HFF-Myc (cell line): ENCODE measurements around the gene SEPTIN1.
A peak's percentile ranks its signal among the peaks of the same experiment; 100 is the strongest.

Experiments used
- DNase-seq: peaks from one replicate; pipeline ENCODE4 v3.0.0-alpha.2; 2011; ENCODE audit warnings: low read depth; ENCODE audit errors: extremely low read depth
- H3K4me3 ChIP-seq: replicated peaks from 2 replicates; pipeline ENCODE4 v1.5.1; 2011; ENCODE audit warnings: low read depth, mild to moderate bottlenecking, control low read depth, low read length
- TF ChIP-seq, protein P1 (sequence below): IDR thresholded peaks from 2 replicates; pipeline ENCODE4 v1.5.1; 2012; ENCODE audit warnings: mild to moderate bottlenecking, low read depth, low read length, control low read depth; ENCODE audit errors: missing control alignments

The SEPTIN1 gene

DNA sequence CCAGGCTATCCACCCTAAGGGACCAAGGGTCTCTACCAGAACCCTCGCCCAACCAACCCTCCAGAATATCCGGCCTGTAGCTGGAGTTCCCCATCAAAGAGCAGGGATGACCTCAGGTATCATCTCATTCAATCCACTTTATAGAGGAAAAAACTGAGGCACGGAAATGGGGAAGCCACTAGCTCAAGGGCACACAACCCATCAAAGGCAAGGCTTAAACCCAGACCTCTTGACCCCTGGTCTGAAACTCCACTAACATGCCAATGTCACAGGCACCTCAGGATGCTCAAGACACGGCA is 13.6 kb downstream of the SEPTIN1 start:
- TF ChIP-seq, protein P1, sequence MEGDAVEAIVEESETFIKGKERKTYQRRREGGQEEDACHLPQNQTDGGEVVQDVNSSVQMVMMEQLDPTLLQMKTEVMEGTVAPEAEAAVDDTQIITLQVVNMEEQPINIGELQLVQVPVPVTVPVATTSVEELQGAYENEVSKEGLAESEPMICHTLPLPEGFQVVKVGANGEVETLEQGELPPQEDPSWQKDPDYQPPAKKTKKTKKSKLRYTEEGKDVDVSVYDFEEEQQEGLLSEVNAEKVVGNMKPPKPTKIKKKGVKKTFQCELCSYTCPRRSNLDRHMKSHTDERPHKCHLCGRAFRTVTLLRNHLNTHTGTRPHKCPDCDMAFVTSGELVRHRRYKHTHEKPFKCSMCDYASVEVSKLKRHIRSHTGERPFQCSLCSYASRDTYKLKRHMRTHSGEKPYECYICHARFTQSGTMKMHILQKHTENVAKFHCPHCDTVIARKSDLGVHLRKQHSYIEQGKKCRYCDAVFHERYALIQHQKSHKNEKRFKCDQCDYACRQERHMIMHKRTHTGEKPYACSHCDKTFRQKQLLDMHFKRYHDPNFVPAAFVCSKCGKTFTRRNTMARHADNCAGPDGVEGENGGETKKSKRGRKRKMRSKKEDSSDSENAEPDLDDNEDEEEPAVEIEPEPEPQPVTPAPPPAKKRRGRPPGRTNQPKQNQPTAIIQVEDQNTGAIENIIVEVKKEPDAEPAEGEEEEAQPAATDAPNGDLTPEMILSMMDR, result no peak
- DNase-seq, result no peak
- H3K4me3 ChIP-seq, result peak overlapping the region; percentile 88

DNA sequence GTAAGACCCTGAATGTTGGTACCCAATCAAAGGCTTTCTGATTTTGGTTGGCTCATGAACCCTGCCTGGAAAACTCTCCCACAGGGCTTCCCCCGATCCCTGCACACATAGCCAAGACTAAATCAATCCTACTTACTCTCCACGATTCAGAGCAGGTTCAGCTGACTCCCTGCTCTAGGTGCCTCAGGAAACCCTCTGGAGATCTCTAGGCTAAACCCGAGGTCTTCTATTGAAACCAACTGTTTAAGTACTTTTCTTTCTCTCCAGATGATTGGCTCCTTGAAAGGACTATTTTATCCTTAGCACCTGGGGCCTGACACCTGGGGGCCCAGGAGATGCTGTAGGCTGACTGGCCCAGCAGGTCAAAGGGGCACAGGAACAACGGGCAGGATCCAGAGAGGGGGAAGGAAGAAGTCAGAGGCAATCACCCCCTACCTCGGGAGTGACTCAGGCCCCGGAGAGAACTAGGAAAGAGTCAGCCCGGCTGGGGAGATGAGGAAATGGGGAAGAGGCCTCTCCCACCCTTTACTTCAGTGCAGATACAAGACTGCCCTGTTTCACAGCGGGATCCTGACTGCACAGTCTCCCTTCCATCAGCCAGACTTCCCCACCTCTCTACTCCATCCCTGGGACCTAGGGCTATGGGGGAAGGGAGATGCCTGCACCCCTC is 14.1 kb downstream of the SEPTIN1 start:
- TF ChIP-seq, protein P1, result no peak
- peak overlapping the region; percentile 88 for H3K4me3 ChIP-seq
- DNase-seq, result no peak

DNA sequence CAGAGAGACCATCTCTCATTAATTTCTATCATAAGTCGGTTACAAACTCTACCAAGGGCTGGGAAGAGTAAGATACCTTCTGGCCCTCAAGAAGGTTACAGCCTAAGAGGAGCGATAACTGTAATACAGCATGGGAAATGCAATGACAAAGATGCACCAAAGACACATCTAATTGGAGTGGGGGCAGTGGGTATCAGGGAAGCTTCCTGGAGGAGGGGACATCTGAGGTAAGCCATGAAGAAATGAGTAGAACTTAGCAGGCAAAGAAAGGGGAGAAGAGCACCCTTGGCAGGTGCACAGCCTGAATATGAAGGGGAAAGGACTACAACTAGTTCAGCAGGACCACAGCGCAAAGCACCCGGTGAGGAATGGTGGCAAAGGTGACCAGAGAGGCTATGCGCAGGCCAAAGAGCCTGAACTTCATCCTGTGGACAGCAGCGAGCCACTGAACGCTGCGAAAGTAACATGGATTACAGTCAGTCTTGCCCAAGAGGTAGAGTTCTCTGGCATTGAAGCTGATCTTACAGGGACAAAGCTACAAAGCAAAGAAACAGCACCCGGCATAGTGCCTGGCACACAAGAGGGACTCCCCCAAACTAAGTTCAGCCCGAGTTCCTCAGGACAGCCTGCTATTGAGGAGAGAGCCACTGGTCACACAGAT is 14.9 kb downstream of the SEPTIN1 start:
- peak overlapping the region; percentile 88 for H3K4me3 ChIP-seq
- no peak for DNase-seq
- TF ChIP-seq, protein P1, result no peak

DNA sequence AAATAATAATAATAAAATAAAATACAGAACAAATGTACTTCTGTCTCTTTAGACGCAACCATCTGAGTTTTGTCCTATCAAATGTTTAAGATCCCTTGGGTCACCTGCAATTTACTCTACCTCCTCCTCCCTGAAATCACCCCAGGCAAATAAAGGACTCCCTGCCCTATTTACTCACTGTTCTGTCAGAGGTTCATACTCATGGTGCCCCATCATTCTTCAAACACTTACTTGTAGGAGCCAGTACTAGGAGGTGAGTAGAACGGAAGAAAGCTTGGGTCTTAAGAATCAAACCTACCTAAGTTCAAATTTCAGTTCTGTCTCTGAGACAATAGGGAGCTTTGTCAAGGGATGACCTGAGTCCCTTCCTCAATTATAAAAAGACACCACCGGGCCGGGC is 15.8 kb downstream of the SEPTIN1 start:
- H3K4me3 ChIP-seq, result no peak overlapping the region
- no peak for DNase-seq
- TF ChIP-seq, protein P1, result no peak

DNA sequence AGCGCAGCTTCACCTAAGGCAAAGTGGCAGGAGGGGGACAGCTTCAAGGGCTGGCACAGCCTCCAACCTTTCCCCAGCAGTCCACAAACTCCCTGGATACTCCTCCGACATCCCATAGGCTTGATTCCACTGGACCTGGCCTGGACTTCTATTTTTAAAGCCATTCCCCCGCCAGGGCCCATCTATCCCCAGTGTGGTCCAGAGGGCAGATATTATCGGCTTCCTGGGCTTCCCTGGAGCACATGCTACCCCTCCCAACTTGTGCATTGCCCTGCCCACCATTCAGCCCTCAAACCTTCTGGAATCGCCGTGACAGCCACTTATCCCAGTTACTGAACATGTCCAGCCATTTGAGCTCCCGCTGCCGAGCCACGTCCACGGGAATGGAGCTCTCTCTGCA is 17.2 kb downstream of the SEPTIN1 start:
- TF ChIP-seq, protein P1, result no peak
- no peak for DNase-seq
- H3K4me3 ChIP-seq, result no peak overlapping the region

DNA sequence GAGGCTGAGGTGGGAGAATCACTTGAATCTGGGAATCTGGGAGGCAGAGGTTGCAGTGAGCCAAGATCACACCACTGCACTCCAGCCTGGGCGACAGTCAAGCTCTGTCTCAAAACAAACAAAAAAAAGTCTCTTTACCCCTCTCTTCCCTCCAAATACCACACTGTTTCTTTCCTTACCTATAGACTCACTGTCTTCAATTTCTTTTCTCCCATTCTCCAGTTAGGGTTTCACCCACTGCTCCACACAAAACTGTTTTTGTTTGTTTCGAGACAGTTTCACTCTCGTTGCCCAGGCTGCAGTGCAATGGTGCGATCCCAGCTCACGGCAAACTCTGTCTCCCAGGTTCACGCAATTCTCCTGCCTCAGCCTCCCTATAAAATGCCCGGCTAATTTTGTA is 21.2 kb downstream of the SEPTIN1 start:
- TF ChIP-seq, protein P1, result no peak
- DNase-seq, result no peak
- no peak overlapping the region for H3K4me3 ChIP-seq

DNA sequence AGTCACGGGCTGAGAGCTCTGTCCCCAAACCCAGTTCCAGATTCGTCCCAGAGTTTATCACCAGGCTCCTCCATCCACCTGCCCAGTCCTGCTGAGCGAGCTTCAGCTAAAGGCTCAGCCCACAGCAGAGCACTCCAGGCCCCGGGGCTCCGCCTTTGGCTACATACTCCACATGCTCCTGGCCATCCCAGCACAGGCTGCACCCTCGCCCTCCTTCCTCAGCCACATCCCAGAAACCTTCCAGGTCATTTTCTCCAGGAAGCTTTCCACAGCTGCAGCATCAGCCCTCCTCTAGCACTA is 22.5 kb downstream of the SEPTIN1 start:
- no peak overlapping the region for H3K4me3 ChIP-seq
- no peak for DNase-seq

More for the DNA sequence above, 22.5 kb downstream of the SEPTIN1 start:
- TF ChIP-seq, protein P1, result no peak
